A673 (cell line): ENCODE measurements around the gene FRMD4B. TPM values are rescaled to one million over a fixed set of nuclear protein-coding genes. Genes with fewer than 3 reads are reported as not detected.
"Not testable (repeated sequence)": the region's sequence is repeated elsewhere in the genome, so short reads cannot be mapped to it uniquely, and the experiment has no call there.

Experiments
- BruUV-seq: library from RNA; stranded (reverse); fragments of 400-500 nt; replicated peaks from 2 replicates; lab custom pipeline; 2021; lab: Mats Ljungman, UMichigan
- CTCF ChIA-PET: fragments of 300-600 bp; sonication (Branson Sonifier 250); formaldehyde crosslinking; loops from one replicate; lab custom pipeline; 2022; ENCODE audit warnings: antibody characterized with exemption; lab: Charles Lee
- POLR2A ChIA-PET: fragments of 300-600 bp; sonication (Branson Sonifier 250); formaldehyde crosslinking; loops from one replicate; lab custom pipeline; 2022; ENCODE audit warnings: antibody characterized with exemption; ENCODE audit not compliant: low non-redundant PET; lab: Charles Lee
- DNase-seq: peaks from one replicate; pipeline ENCODE4 v3.0.0-alpha.2; 2015; ENCODE audit warnings: low spot score
- H3K27ac ChIP-seq: fragments of 200-600 bp; sonication (generic); 2 replicates; pipeline ENCODE4 v1.5.1; 2016; ENCODE audit warnings: mixed run types, low read depth, mild to moderate bottlenecking, mixed read lengths, antibody characterized with exemption, low read length; ENCODE audit not compliant: poor library complexity, severe bottlenecking
- H3K27me3 ChIP-seq: fragments of 200-600 bp; sonication (generic); replicated peaks from 2 replicates; pipeline ENCODE4 v1.6.1; 2017; ENCODE audit warnings: mixed run types, low read depth, mild to moderate bottlenecking, mixed read lengths, antibody characterized with exemption, low read length; ENCODE audit not compliant: insufficient read depth, poor library complexity
- H3K36me3 ChIP-seq: fragments of 200-600 bp; sonication (generic); 2 replicates; pipeline ENCODE4 v1.6.1; 2016; ENCODE audit warnings: mixed run types, mild to moderate bottlenecking, mixed read lengths, antibody characterized with exemption, low read length; ENCODE audit not compliant: insufficient read depth, poor library complexity, severe bottlenecking
- H3K4me1 ChIP-seq: fragments of 200-600 bp; sonication (generic); 2 replicates; pipeline ENCODE4 v1.6.1; 2017; ENCODE audit warnings: mixed run types, mild to moderate bottlenecking, mixed read lengths, antibody characterized with exemption, low read length; ENCODE audit not compliant: insufficient read depth, poor library complexity, severe bottlenecking
- H3K4me3 ChIP-seq: fragments of 200-600 bp; sonication (generic); 2 replicates; pipeline ENCODE4 v1.5.1; 2016; ENCODE audit warnings: low read depth, mixed run types, mild to moderate bottlenecking, mixed read lengths, low read length; ENCODE audit not compliant: poor library complexity, severe bottlenecking
- H3K9me3 ChIP-seq: fragments of 200-600 bp; sonication (generic); 2 replicates; pipeline ENCODE4 v1.6.1; 2016; ENCODE audit warnings: mixed run types, low read depth, mild to moderate bottlenecking, mixed read lengths, antibody characterized with exemption, low read length; ENCODE audit not compliant: poor library complexity, severe bottlenecking
- EZH2 ChIP-seq: fragments of 200-600 bp; sonication (generic); IDR thresholded peaks from 2 replicates; pipeline ENCODE4 v1.6.1; 2017; ENCODE audit warnings: borderline replicate concordance, low read depth, mild to moderate bottlenecking, mixed read lengths, antibody characterized with exemption, low read length; ENCODE audit not compliant: poor library complexity, severe bottlenecking
- intact Hi-C: fragments of 100-400 bp; cut with micrococcal nuclease; formaldehyde crosslinking; loops from one replicate; pipeline ENCODE4 v1.10.0; 2022; ENCODE audit not compliant: unreplicated experiment
- total RNA-seq: library from RNA; stranded (reverse); gene quantifications from 2 replicates; pipeline ENCODE4 v1.2.3, GENCODE V29; 2021
- TF ChIP-seq, protein P1 (sequence below): fragments of 300-800, 200-600 bp; sonication (generic); conservative IDR thresholded peaks from 2 replicates; pipeline ENCODE4 v1.5.1; 2017; ENCODE audit warnings: low read depth, mild to moderate bottlenecking, antibody characterized with exemption, low read length, moderate library complexity, mixed read lengths

The FRMD4B gene
- total RNA-seq, 1 experiment from 2014 or later = 0.21 TPM

DNA sequence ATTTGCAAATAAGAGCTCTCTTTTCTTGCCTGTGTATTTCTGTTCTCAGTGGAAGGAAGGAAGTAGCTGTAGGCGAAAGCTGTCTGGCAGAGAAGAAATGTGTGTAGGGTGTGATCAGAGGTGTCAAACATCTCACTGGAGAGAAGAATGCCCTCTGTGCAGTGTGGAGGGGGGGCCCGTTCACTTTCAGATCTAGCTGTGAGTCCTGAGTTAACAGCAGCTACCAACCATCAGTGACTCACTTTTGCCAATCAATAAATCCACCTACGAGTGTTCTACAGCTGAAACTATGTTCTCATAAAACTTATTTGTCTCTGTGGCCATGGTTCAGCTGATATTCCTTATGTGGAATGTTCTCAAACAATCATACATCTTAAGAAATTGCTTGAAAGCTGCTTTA, 103.7 kb downstream of the FRMD4B start:
- no peaks in the 10 kb centered on the region for H3K9me3 ChIP-seq
- intact Hi-C loops = no loop called here
- H3K36me3 ChIP-seq = no peaks in the 10 kb centered on the region
- no peaks in the 10 kb centered on the region for H3K4me1 ChIP-seq
- POLR2A ChIA-PET = no interaction called here
- no peak for DNase-seq
- no peaks in the 10 kb centered on the region for H3K27me3 ChIP-seq
- H3K4me3 ChIP-seq = no peak overlapping the region
- CTCF ChIA-PET = no interaction called here
- TF ChIP-seq EZH2 = no peak
- TF ChIP-seq, protein P1, sequence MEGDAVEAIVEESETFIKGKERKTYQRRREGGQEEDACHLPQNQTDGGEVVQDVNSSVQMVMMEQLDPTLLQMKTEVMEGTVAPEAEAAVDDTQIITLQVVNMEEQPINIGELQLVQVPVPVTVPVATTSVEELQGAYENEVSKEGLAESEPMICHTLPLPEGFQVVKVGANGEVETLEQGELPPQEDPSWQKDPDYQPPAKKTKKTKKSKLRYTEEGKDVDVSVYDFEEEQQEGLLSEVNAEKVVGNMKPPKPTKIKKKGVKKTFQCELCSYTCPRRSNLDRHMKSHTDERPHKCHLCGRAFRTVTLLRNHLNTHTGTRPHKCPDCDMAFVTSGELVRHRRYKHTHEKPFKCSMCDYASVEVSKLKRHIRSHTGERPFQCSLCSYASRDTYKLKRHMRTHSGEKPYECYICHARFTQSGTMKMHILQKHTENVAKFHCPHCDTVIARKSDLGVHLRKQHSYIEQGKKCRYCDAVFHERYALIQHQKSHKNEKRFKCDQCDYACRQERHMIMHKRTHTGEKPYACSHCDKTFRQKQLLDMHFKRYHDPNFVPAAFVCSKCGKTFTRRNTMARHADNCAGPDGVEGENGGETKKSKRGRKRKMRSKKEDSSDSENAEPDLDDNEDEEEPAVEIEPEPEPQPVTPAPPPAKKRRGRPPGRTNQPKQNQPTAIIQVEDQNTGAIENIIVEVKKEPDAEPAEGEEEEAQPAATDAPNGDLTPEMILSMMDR = no peak
- no peak overlapping the region for H3K27ac ChIP-seq
- BruUV-seq = no TSS peak

DNA sequence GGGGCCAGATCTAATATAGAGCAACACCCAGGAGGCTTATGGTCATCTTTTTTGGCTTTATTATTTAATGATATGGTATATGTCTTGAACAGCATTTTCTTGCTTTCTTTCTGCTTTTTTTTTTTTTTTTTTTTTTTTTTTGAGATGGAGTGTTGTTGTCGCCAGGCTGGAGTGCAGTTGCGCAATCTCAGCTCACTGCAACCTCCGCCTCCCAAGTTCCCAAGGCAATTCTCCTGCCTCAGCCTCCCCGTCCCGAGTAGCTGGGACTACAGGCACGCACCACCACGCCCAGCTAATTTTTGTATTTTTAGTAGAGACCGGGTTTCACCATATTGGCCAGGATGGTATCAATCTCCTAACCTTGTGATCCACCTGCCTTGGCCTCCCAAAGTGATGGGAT, 108.5 kb downstream of the FRMD4B start:
- intact Hi-C loops, H3K27ac ChIP-seq, BruUV-seq, H3K4me1 ChIP-seq, H3K9me3 ChIP-seq, CTCF ChIA-PET, DNase-seq, POLR2A ChIA-PET, H3K4me3 ChIP-seq, H3K27me3 ChIP-seq, H3K36me3 ChIP-seq: not testable (repeated sequence)

DNA sequence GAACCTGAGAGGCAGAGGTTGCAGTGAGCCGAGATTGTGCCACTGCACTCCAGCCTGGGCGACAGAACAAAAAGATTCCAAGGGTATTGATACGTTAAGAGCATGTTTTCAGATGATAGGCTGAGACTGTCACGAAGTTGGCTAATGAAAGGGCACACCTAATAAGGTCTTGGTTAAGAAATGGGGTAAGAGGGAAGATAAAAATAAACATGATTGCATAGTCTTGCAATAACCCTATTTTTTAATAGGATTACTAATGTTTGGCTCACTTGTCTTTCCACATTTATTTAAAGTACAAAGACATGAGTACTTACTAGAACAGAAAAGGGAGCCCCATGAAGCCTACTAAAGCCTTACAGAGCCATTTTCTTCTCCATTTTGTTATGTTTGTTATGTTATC, 109.0 kb downstream of the FRMD4B start:
- TF ChIP-seq, protein P1 = no peak
- TF ChIP-seq EZH2 = no peak
- H3K27ac ChIP-seq = no peak overlapping the region
- no peaks in the 10 kb centered on the region for H3K36me3 ChIP-seq
- intact Hi-C loops = no loop called here
- no peaks in the 10 kb centered on the region for H3K27me3 ChIP-seq
- H3K4me1 ChIP-seq = no peaks in the 10 kb centered on the region
- no peaks in the 10 kb centered on the region for H3K9me3 ChIP-seq
- no peak for DNase-seq
- ChIA-PET CTCF (no interaction called here), POLR2A (no interaction called here)
- no peak overlapping the region for H3K4me3 ChIP-seq
- BruUV-seq = no TSS peak

DNA sequence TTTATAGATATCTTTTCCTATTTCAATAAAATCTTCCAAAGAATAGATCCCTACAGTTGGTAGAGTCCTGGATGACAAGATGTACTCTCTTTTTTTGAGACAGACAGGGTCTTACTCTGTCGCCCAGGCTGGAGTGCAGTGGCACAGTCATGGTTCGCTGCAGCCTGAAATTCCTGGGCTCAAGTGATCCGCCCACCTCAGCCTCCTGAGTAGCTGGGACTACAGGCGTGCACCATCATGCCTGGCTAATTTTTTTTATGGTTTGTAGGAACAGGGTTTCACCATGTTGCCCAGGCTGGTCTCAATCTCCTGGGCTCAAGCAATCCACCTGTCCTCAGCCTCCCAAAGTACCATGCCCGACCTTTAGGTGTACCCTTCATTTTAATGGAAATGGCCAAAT, 109.7 kb downstream of the FRMD4B start:
- POLR2A ChIA-PET, H3K4me1 ChIP-seq, intact Hi-C loops, H3K4me3 ChIP-seq, CTCF ChIA-PET, DNase-seq, H3K27me3 ChIP-seq, H3K36me3 ChIP-seq, H3K27ac ChIP-seq, BruUV-seq, H3K9me3 ChIP-seq: not testable (repeated sequence)
